CD14-positive monocyte (primary cell): ENCODE results near the gene YAF2. TPM values are rescaled to one million over a fixed set of nuclear protein-coding genes. Genes with fewer than 3 reads are reported as not detected.

Experiments used
- DNase-seq, 3 donors: peaks; one replicate each; pipeline ENCODE4 v3.0.0-alpha.2; 2011 to 2022
- H2AFZ ChIP-seq: 2 replicates; pipeline ENCODE4 v1.6.0; 2012; ENCODE audit warnings: mild to moderate bottlenecking, low read depth, low read length, inconsistent platforms; ENCODE audit not compliant: insufficient read depth, poor library complexity, severe bottlenecking
- H3K27ac ChIP-seq, 2 donors: 1 replicate in 1 of 2; 2 replicates in 1 of 2; pipeline ENCODE4 v1.5.1; 2012 to 2013; ENCODE audit warnings: low read length in 2 of 2, control low read depth in 1 of 2, inconsistent platforms in 1 of 2, low read depth in 1 of 2, mild to moderate bottlenecking in 1 of 2
- H3K27me3 ChIP-seq, 2 donors: one replicate each; pipeline versions ENCODE4 v1.6.0 to v1.6.1; 2011 to 2013; ENCODE audit warnings: low read length in 2 of 2; ENCODE audit not compliant: control insufficient read depth in 2 of 2, insufficient read depth in 2 of 2
- H3K36me3 ChIP-seq, 2 donors: replicated peaks in 1 of 2; 1 replicate in 1 of 2; 2 replicates in 1 of 2; pipeline versions ENCODE4 v1.5.1 to v1.6.1; 2012 to 2013; ENCODE audit warnings: low read length in 2 of 2, control low read depth in 1 of 2, inconsistent platforms in 1 of 2, mild to moderate bottlenecking in 1 of 2; ENCODE audit not compliant: insufficient read depth in 2 of 2, control insufficient read depth in 1 of 2
- H3K4me1 ChIP-seq, 2 donors: 1 replicate in 1 of 2; 2 replicates in 1 of 2; pipeline versions ENCODE4 v1.5.1 to v1.6.1; 2012 to 2013; ENCODE audit warnings: low read length in 2 of 2, control low read depth in 1 of 2, inconsistent platforms in 1 of 2, mild to moderate bottlenecking in 1 of 2, moderate library complexity in 1 of 2; ENCODE audit not compliant: insufficient read depth in 2 of 2, control insufficient read depth in 1 of 2
- H3K4me2 ChIP-seq: replicated peaks from 2 replicates; pipeline ENCODE3; 2012; ENCODE audit warnings: low read length, moderate library complexity, mild to moderate bottlenecking; ENCODE audit not compliant: poor library complexity, severe bottlenecking; ENCODE audit errors: extremely low read depth
- H3K4me3 ChIP-seq, 3 experiments: fragments of 200-600 bp in 1 of 3; sonication (generic) in 1 of 3; replicated peaks in 1 of 3; 1 replicate in 2 of 3; 2 replicates in 1 of 3; pipeline ENCODE4 v1.5.1; 2011 to 2013; ENCODE audit warnings: low read length in 3 of 3, mild to moderate bottlenecking in 3 of 3, control low read depth in 2 of 3, low read depth in 2 of 3, inconsistent platforms in 1 of 3, moderate library complexity in 1 of 3
- H3K79me2 ChIP-seq: 2 replicates; pipeline ENCODE4 v1.6.0; 2012; ENCODE audit warnings: mild to moderate bottlenecking, control low read depth, inconsistent platforms, low read length, moderate library complexity; ENCODE audit not compliant: insufficient read depth
- H3K9ac ChIP-seq: 2 replicates; pipeline ENCODE4 v1.6.0; 2017; ENCODE audit warnings: low read length, mild to moderate bottlenecking; ENCODE audit not compliant: insufficient read depth, poor library complexity, severe bottlenecking
- H3K9me3 ChIP-seq, 2 donors: replicated peaks in 1 of 2; 1 replicate in 1 of 2; 2 replicates in 1 of 2; pipeline versions ENCODE4 v1.5.1 to v1.6.1; 2012 to 2013; ENCODE audit warnings: low read length in 2 of 2, control low read depth in 1 of 2; ENCODE audit not compliant: control insufficient read depth in 1 of 2, insufficient read depth in 1 of 2
- H4K20me1 ChIP-seq: 2 replicates; pipeline ENCODE4 v1.6.0; 2012; ENCODE audit warnings: mild to moderate bottlenecking, low read length, control low read depth, moderate library complexity; ENCODE audit not compliant: insufficient read depth
- H3K27ac Mint-ChIP-seq, 7 donors: one replicate each; pipeline ENCODE4 v1.8.0; 2020; ENCODE audit warnings: mild to moderate bottlenecking in 7 of 7, mixed read lengths in 7 of 7, moderate library complexity in 6 of 7, inconsistent platforms in 2 of 7
- H3K27me3 Mint-ChIP-seq, 3 donors: one replicate each; pipeline ENCODE4 v1.8.0; 2021 to 2022; ENCODE audit warnings: low read depth in 3 of 3, mild to moderate bottlenecking in 3 of 3, mixed read lengths in 3 of 3, moderate library complexity in 3 of 3, inconsistent platforms in 1 of 3
- H3K36me3 Mint-ChIP-seq, 2 donors: one replicate each; pipeline ENCODE4 v1.8.0; 2020; ENCODE audit warnings: mixed read lengths in 2 of 2, inconsistent platforms in 1 of 2, mild to moderate bottlenecking in 1 of 2
- H3K4me1 Mint-ChIP-seq: one replicate; pipeline ENCODE4 v1.8.0; 2020; ENCODE audit warnings: mild to moderate bottlenecking, mixed read lengths
- H3K4me3 Mint-ChIP-seq, 2 donors: one replicate each; pipeline ENCODE4 v1.8.0; 2020; ENCODE audit warnings: mild to moderate bottlenecking in 2 of 2, mixed read lengths in 2 of 2, moderate library complexity in 1 of 2
- H3K9me3 Mint-ChIP-seq, 7 donors: one replicate each; pipeline ENCODE4 v1.8.0; 2020 to 2022; ENCODE audit warnings: mixed read lengths in 7 of 7, mild to moderate bottlenecking in 6 of 7, moderate library complexity in 6 of 7, inconsistent platforms in 2 of 7
- WGBS: methylation state at CpG from one replicate; pipeline ENCODE4 v1.1.5; 2013; ENCODE audit warnings: missing lambda C conversion rate; ENCODE audit not compliant: insufficient coverage; 5-methylcytosine and 5-hydroxymethylcytosine counted together
- intact Hi-C, 2 donors: fragments of 100-400 bp; cut with micrococcal nuclease; formaldehyde crosslinking; loops; one replicate each; pipeline versions ENCODE4 v1.15.0 to v1.15.1; 2023
- polyA plus RNA-seq, 3 donors: library from polyadenylated mRNA; depleted of rRNA in 1 of 3; unstranded in 2 of 3; stranded (reverse) in 1 of 3; fragments of 300-500 nt in 2 of 3; fragments of >200 nt in 1 of 3; fragmentation: Illumina TruSeq in 2 of 3; gene quantifications; 1 replicate in 2 of 3; 2 replicates in 1 of 3; pipeline ENCODE4 v1.2.3, GENCODE V29; 2012 to 2021
- TF ChIP-seq, protein P1 (sequence below): fragments of 200-600 bp; IDR thresholded peaks from one replicate; pipeline ENCODE4 v1.8.0; 2022; ENCODE audit warnings: antibody characterized with exemption, mild to moderate bottlenecking

The YAF2 gene
- polyA plus RNA-seq, 3 donors: 6.2 to 11.0 (median 8.5) TPM

DNA sequence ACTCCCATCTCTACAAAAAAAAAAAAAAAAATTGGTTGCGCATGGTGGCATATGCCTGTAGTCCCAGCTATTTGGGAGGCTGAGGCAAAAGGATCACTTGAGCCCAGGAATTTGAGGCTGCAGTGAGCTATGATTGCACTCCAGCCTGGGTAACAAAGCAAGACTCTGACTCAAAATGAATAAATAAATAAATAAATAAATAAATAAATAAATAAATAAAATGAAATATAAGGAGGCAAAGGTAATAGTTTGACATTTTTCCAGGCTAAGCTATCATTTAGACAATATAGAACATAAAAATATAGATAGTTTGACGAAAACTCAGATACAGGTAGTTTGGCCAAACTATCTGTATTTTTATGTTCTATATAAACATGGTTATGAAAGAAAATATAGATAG is 47.4 kb upstream of the YAF2 start:
- H4K20me1 ChIP-seq: no peaks in the 10 kb centered on the region
- peaks cover 17% of the 10 kb centered on the region for H3K4me1 Mint-ChIP-seq
- intact Hi-C loops: no loop called here
- H3K9me3 Mint-ChIP-seq: peaks cover 0 to 4% (median 2%) of the 10 kb centered on the region in 7 donors
- no peak for DNase-seq
- no peaks in the 10 kb centered on the region for H3K27me3 ChIP-seq
- TF ChIP-seq, protein P1, sequence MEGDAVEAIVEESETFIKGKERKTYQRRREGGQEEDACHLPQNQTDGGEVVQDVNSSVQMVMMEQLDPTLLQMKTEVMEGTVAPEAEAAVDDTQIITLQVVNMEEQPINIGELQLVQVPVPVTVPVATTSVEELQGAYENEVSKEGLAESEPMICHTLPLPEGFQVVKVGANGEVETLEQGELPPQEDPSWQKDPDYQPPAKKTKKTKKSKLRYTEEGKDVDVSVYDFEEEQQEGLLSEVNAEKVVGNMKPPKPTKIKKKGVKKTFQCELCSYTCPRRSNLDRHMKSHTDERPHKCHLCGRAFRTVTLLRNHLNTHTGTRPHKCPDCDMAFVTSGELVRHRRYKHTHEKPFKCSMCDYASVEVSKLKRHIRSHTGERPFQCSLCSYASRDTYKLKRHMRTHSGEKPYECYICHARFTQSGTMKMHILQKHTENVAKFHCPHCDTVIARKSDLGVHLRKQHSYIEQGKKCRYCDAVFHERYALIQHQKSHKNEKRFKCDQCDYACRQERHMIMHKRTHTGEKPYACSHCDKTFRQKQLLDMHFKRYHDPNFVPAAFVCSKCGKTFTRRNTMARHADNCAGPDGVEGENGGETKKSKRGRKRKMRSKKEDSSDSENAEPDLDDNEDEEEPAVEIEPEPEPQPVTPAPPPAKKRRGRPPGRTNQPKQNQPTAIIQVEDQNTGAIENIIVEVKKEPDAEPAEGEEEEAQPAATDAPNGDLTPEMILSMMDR: no peak
- H3K79me2 ChIP-seq: no peaks in the 10 kb centered on the region
- peaks cover 0 to 2% (median 2%) of the 10 kb centered on the region in 3 donors for H3K27me3 Mint-ChIP-seq
- H3K4me3 ChIP-seq: no peak overlapping the region
- no peak overlapping the region for H3K4me3 Mint-ChIP-seq
- no peak overlapping the region for H3K27ac Mint-ChIP-seq
- H3K9ac ChIP-seq: no peak overlapping the region
- no peaks in the 10 kb centered on the region for H3K36me3 ChIP-seq
- H3K36me3 Mint-ChIP-seq: no peaks in the 10 kb centered on the region
- no peak overlapping the region for H3K27ac ChIP-seq
- WGBS: no CpG with 5 or more reads among the region's 2 CpGs
- peaks cover 14 to 17% of the 10 kb centered on the region in 2 donors for H3K4me1 ChIP-seq
- no peaks in the 10 kb centered on the region for H3K9me3 ChIP-seq
- H3K4me2 ChIP-seq: no peak overlapping the region
- H2AFZ ChIP-seq: no peak overlapping the region

DNA sequence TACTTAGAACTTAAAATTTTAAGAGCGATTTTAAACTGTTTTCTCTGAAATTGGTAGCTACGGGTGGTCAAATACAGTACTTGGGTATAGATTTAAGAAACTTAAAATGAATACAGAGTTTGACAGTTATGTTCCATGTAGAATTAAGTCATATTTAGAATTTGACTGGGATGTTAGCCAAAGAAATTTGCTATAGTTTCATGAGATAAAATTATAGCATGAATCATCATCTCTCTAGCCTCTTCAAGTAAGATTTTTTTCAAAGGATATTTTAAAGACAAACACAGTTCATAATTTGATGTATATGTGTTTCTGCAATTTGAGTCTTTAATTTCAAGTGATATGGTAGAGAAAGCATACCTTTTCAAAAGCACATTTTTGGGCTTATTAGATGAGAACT is 46.8 kb upstream of the YAF2 start:
- Histone ChIP-seq H3K4me1 (peaks cover 14 to 17% of the 10 kb centered on the region in 2 donors), H3K36me3 (no peaks in the 10 kb centered on the region), H3K9ac (no peak overlapping the region), H3K4me3 (no peak overlapping the region), H3K4me2 (no peak overlapping the region), H4K20me1 (no peaks in the 10 kb centered on the region), H3K9me3 (no peaks in the 10 kb centered on the region), H2AFZ (no peak overlapping the region), H3K79me2 (no peaks in the 10 kb centered on the region), H3K27me3 (no peaks in the 10 kb centered on the region), H3K27ac (no peak overlapping the region)
- Mint-ChIP-seq H3K4me1 (peaks cover 17% of the 10 kb centered on the region), H3K27me3 (peaks cover 0 to 2% (median 0%) of the 10 kb centered on the region in 3 donors), H3K27ac (no peak overlapping the region), H3K4me3 (no peak overlapping the region), H3K9me3 (peaks cover 0 to 4% (median 2%) of the 10 kb centered on the region in 7 donors), H3K36me3 (no peaks in the 10 kb centered on the region)
- no CpG with 5 or more reads among the region's 2 CpGs for WGBS
- TF ChIP-seq, protein P1: no peak
- no peak for DNase-seq
- intact Hi-C loops: no loop called here
